ENCODE results near the gene UGT1A8.
"Not testable (repeated sequence)": the region's sequence is repeated elsewhere in the genome, so short reads cannot be mapped to it uniquely, and the experiment has no call there.

The UGT1A8 gene

GRCh38 chr2:233617476-233617875, at the start of gene UGT1A8:
Gene UGT1A8 (plus strand): TSS chr2:233617633. CDS start chr2:233617708, 75 bp downstream.
- not testable (repeated sequence) for DNase-seq

DNA sequence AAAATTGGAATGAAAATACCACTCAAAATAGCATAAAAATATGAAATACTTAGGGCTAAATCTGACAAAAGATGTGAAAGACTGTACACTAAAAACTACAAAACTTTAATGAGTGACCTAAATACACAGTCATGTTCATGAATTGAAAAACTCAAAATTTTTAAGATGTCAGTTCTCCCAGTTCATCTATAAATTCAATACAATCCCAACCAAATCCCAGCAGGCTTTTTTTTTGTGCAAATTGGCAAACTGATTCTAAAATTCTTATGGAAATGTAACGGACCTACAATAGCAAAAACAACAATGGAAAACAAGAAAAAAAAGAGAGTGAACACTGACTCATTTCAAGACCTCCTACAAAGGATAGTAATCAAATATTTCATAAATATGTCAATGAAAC, 46.4 kb upstream of the UGT1A8 start:
- no peak for DNase-seq

GRCh38 chr2:233571462-233571861, 46.0 kb upstream of the UGT1A8 start:
- DNase-seq, result no peak

DNA sequence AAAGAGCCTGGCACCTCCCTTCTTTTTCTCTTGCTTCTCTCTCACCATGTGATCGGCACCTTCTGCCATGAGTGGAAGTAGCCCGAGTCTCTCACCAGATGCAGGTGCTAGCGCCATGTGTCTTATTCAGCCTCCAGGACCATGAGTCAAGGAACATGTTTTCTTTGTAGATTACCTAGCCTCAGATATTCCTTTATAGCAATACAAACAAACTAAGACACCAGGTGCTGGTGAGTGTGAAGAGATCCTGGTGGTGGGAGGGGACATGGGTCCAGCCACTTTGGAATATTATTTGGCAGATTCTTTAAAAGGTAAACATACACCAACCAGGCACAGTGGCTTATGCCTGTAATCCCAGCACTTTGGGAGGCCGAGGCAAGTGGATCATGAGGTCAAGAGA, 45.0 kb upstream of the UGT1A8 start:
- no peak for DNase-seq

GRCh38 chr2:233577341-233577740, 40.1 kb upstream of the UGT1A8 start:
- DNase-seq, result not testable (repeated sequence)

- not testable (repeated sequence) for DNase-seq
These were observed 34.0 kb upstream of the UGT1A8 start for GRCh38 chr2:233583217-233583965.

GRCh38 chr2:233584210-233584609, 33.2 kb upstream of the UGT1A8 start:
- no peak for DNase-seq

GRCh38 chr2:233588400-233588799, 29.0 kb upstream of the UGT1A8 start:
- DNase-seq, result no peak

DNA sequence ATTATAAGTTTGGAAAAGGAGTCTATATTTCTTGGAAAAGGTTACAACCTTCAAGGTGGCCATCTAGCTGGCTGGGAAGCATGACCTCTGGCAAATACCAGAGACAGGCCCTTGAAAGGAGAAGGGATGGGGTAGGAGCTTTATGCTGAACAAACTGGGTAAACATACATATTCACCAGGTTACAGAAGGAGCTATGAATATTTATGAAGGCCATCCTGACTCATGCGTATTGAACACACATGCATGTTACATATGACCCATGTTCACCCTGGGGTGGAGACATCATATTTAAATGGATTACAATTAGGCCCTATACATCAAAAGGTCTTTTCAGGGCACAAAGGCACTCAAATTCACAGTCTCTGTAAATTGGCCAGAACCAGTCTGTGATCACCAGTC, 24.7 kb upstream of the UGT1A8 start:
- not testable (repeated sequence) for DNase-seq

DNA sequence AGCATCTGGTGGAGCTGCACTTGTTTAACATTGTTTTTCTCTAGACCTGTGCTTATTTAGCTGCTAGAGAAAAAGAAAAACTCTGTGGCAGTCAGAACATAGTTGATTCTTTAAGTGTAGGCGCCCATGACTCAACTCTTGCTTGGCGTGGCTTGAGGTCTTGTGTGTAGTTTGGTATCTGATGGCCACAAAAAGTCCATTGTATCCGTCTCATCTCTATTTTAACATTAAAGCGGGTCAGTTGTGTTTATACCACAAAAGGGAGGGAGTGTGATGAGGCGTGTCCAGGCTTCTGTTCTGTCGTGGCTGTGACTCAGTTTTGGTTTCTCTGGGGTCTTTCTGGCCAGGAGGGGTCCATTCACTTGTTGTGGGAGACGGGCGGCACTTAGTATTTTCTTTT, 24.2 kb upstream of the UGT1A8 start:
- no peak for DNase-seq

- DNase-seq, result no peak
These were observed 19.9 kb upstream of the UGT1A8 start for GRCh38 chr2:233597522-233597921.

DNA sequence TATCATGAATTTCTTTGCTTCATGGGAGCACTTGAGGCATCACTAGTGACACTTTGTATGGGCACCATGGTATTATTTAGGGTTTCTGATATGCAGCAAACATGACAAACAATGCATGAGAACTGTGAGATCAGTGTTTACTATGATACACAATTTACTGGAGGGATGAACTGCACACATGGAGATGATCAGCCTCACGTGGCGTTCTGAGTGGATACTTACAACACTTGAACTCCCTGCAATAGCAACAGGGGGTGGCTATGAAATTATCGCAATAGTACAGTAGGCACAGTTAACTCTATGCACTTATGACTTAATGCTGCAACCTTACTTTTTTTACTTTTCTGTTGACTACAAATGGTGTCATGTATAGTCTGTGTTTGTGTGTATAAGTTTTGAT, 18.5 kb upstream of the UGT1A8 start:
- DNase-seq, result no peak

DNA sequence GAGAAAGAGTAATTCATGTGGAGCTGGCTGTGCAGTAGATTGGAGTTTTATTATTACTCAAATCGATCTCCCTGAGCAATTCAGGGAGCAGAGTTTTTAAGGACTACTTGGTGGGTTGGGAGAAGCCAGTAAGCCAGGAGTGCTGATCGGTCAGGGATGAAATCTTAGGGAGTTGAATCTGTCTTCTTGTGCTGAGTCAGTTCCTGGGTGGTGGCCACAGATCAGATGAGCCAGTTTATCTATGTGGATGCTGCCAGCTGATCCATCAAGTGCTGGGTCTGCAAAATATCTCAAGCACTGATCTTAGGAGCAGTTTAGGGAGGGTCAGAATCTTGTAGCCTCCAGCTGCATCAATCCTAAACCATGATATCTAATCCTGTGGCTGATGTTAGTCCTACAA, 17.0 kb upstream of the UGT1A8 start:
- no peak for DNase-seq

- no peak for DNase-seq
These were observed 15.4 kb upstream of the UGT1A8 start for GRCh38 chr2:233602076-233602475.

DNA sequence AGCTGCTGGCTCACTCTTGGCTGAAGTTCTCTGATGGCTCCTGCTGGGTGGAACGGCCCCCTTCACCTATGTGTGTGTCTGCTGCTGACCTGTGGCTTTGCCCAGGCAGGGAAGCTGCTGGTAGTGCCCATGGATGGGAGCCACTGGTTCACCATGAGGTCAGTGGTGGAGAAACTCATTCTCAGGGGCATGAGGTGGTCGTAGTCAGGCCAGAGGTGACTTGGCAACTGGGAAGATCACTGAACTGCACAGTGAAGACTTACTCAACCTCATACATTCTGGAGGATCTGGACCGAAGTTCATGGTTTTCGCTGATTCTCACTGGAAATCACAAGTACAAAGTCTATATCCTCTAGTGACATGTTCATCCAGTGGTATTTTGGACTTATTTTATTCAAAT, 13.9 kb upstream of the UGT1A8 start:
- DNase-seq, result no peak

GRCh38 chr2:233604826-233605225, 12.6 kb upstream of the UGT1A8 start:
- no peak for DNase-seq

GRCh38 chr2:233605680-233606079, 11.8 kb upstream of the UGT1A8 start:
- DNase-seq, result no peak

- DNase-seq, result no peak
These were observed 6.1 kb upstream of the UGT1A8 start for GRCh38 chr2:233611284-233611683.

- DNase-seq, result no peak
These were observed 2.8 kb downstream of the UGT1A8 start for GRCh38 chr2:233620204-233620603.

- DNase-seq, result not testable (repeated sequence)
These were observed 4.4 kb downstream of the UGT1A8 start for GRCh38 chr2:233621863-233622262.

DNA sequence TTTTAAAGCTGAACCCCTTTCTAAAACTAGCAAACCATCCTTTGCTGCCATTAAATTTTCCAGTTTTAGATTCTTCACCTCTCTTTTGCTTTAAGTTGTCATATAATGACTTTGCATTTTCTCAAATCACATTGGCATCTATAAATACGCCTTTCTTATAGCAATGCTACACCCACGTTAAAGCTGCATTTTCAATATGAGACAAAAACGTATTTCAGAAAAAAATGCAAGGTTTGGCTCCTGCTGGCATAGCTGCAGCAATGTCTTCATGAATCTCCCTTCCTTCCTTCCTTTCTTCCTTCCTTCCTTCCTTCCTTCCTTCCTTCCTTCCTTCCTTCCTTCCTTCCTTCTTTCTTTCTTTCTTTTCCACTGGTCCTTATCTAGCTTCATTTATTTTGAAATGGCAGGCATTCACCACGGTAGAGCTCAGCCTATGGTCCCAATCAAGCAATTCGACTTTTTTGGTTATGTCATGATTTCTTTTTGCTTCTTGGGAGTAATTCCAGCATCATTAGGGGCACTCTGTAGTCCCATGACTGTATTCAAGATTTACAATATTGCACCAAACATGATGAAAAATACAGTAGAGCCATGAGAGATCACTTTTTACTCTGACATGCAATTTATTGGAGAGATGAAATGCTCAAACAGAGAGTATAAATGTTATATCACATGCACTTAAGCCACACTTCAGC, 10.0 kb downstream of the UGT1A8 start:
- DNase-seq, result no peak

- not testable (repeated sequence) for DNase-seq
These were observed 18.9 kb downstream of the UGT1A8 start, which contains the start of gene UGT1A10 for GRCh38 chr2:233636306-233636705. Gene UGT1A10 (plus strand): TSS chr2:233636448. CDS start chr2:233636523, 75 bp downstream.

- no peak for DNase-seq
These were observed 21.4 kb downstream of the UGT1A8 start for GRCh38 chr2:233638836-233639235.

DNA sequence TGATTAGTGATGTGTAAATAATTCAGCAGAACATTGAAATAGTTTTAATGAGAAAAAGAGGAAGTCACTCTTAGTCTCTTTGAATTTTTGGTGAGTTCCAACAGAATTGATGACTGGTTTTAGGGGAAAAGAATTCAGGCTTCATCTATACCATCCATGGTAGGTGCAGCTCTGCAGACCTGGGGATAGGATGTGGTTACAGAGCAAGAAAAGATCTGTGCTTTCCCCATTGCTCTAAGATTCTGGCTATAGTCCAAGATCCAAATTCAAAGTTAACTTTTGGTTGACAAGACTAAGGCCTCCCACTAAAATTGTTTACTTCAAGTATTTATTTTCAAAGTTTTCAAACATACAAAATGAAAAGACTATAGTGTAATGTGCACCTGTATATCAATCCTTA, 22.4 kb downstream of the UGT1A8 start:
- no peak for DNase-seq
